PC-9 (cell line): ENCODE data around the gene SBNO1. TPM values are rescaled to one million over a fixed set of nuclear protein-coding genes. Genes with fewer than 3 reads are reported as not detected.

ENCODE experiments used
- BruUV-seq: library from RNA; stranded (reverse); fragments of 400-500 nt; replicated peaks from 2 replicates; lab custom pipeline; 2021; lab: Mats Ljungman, UMichigan
- CTCF ChIA-PET: fragments of 300-600 bp; sonication (Branson Sonifier 250); formaldehyde crosslinking; loops from one replicate; lab custom pipeline; 2022; ENCODE audit warnings: antibody characterized with exemption; lab: Charles Lee
- POLR2A ChIA-PET: fragments of 300-600 bp; sonication (Branson Sonifier 250); formaldehyde crosslinking; loops from one replicate; lab custom pipeline; 2022; ENCODE audit warnings: antibody characterized with exemption; ENCODE audit not compliant: unreplicated experiment; lab: Charles Lee
- DNase-seq, 2 experiments: peaks; one replicate each; pipeline versions ENCODE4 v3.0.0 to v3.0.0-alpha.2; 2015 to 2022; ENCODE audit warnings: mixed read lengths in 1 of 2
- H2AFZ ChIP-seq: fragments of 200-600 bp; sonication (generic); 2 replicates; pipeline ENCODE4 v1.8.1; 2017; ENCODE audit warnings: antibody characterized with exemption
- H3F3A ChIP-seq: fragments of 200-600 bp; sonication (generic); 2 replicates; pipeline ENCODE4 v1.8.1; 2017; ENCODE audit warnings: antibody characterized with exemption, mild to moderate bottlenecking, low read depth; ENCODE audit not compliant: insufficient read depth
- H3K27ac ChIP-seq: fragments of 200-600 bp; sonication (generic); 2 replicates; pipeline ENCODE4 v1.6.1; 2016; ENCODE audit warnings: mixed run types
- H3K27me3 ChIP-seq: fragments of 200-600 bp; sonication (generic); 2 replicates; pipeline ENCODE4 v1.6.1; 2016; ENCODE audit warnings: low read depth, mixed run types; ENCODE audit not compliant: insufficient read depth
- H3K36me3 ChIP-seq: fragments of 200-600 bp; sonication (generic); 2 replicates; pipeline ENCODE4 v1.6.1; 2016; ENCODE audit warnings: low read depth, mixed run types
- H3K4me1 ChIP-seq: fragments of 200-600 bp; sonication (generic); replicated peaks from 2 replicates; pipeline ENCODE4 v1.6.1; 2016; ENCODE audit warnings: mixed run types; ENCODE audit not compliant: insufficient read depth
- H3K4me2 ChIP-seq: fragments of 200-600 bp; sonication (generic); 2 replicates; pipeline ENCODE4 v1.6.1; 2017; ENCODE audit warnings: mixed run types
- H3K4me3 ChIP-seq: fragments of 200-600 bp; sonication (generic); 2 replicates; pipeline ENCODE4 v1.6.1; 2016; ENCODE audit warnings: mixed run types
- H3K79me2 ChIP-seq: fragments of 200-600 bp; sonication (generic); 2 replicates; pipeline ENCODE4 v1.6.1; 2017; ENCODE audit warnings: low read depth, mixed run types
- H3K9me2 ChIP-seq: fragments of 200-600 bp; sonication (generic); 2 replicates; pipeline ENCODE4 v1.8.1; 2017; ENCODE audit warnings: mild to moderate bottlenecking; ENCODE audit not compliant: insufficient read depth
- H3K9me3 ChIP-seq: fragments of 200-600 bp; sonication (generic); 2 replicates; pipeline ENCODE4 v1.8.1; 2016; ENCODE audit warnings: low read depth; ENCODE audit not compliant: insufficient read depth
- H4K20me1 ChIP-seq: fragments of 200-600 bp; sonication (generic); 2 replicates; pipeline ENCODE4 v1.8.1; 2017; ENCODE audit not compliant: insufficient read depth
- EZH2 ChIP-seq: fragments of 200-600 bp; sonication (generic); IDR thresholded peaks from 2 replicates; pipeline ENCODE4 v1.8.0; 2017; ENCODE audit warnings: antibody characterized with exemption, low read depth
- intact Hi-C: fragments of 100-400 bp; cut with micrococcal nuclease; formaldehyde crosslinking; loops from one replicate; pipeline ENCODE4 v1.10.0; 2022; ENCODE audit not compliant: unreplicated experiment
- total RNA-seq: library from RNA; stranded (reverse); gene quantifications from 2 replicates; pipeline ENCODE4 v1.2.3, GENCODE V29; 2021
- TF ChIP-seq, protein P1 (sequence below): fragments of 200-600 bp; sonication (generic); conservative IDR thresholded peaks from 2 replicates; pipeline ENCODE4 v1.6.1; 2017; ENCODE audit warnings: mixed run types, antibody characterized with exemption, mild to moderate bottlenecking, moderate library complexity

SBNO1 gene
- total RNA-seq, 1 experiment from 2014 or later: 43.1 TPM

DNA sequence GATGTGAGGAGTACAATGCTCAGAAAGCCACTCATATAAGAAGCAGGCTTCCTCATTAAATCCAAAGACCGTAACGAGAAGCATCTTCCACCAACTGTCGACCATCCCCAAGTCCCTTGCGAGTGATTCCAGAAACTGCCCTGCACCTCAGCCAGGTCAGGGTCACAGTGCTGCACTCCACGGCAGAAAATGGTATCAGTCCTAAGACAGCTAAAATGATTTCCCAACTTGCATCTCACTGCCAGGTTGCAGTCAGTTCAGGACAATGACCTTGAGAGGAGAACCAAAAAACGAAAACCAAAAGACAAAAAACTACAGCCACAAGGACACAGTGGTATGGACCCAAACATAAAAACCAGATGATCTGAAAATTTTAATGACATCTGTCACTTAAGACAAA is 20.6 kb downstream of the SBNO1 start:
- DNase-seq: no peak
- POLR2A ChIA-PET: no interaction called here
- H4K20me1 ChIP-seq: peaks cover 4% of the 10 kb centered on the region; the same call in 1 of the 2 replicates
- BruUV-seq: no TSS peak
- H3K4me3 ChIP-seq: no peak overlapping the region
- no peaks in the 10 kb centered on the region; the same call in 1 of the 2 replicates for H3K79me2 ChIP-seq
- intact Hi-C loops: no loop called here
- H3K4me1 ChIP-seq: no peaks in the 10 kb centered on the region
- no peaks in the 10 kb centered on the region for H3K27me3 ChIP-seq
- CTCF ChIA-PET: no interaction called here
- no peak overlapping the region for H2AFZ ChIP-seq
- 0 out of 2 replicates have a peak, but pooled peaks cover 6% of the 10 kb centered on the region for H3F3A ChIP-seq
- no peaks in the 10 kb centered on the region for H3K9me3 ChIP-seq
- peaks cover 26% of the 10 kb centered on the region for H3K36me3 ChIP-seq
- H3K9me2 ChIP-seq: no peaks in the 10 kb centered on the region
- H3K4me2 ChIP-seq: no peak overlapping the region
- no peak overlapping the region for H3K27ac ChIP-seq
- no peak for TF ChIP-seq EZH2

DNA sequence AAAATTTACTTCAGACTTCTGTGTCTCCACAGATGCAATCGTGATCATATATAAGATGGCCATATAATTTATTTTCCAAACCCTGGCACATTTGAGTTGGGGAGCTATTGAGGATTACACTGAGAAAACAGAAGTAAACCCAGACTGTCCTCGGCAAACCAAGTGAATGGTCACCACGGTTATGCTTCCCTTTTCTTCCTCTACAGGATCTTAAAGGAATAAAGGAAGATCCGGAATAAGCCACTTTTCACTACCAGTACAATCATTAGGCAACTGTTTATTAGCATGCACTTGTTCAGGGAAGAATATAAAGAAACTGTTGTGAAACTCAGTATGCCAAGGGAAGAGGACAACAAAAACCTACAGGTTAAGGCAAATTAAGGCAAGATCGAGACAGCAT is 27.6 kb downstream of the SBNO1 start:
- no peak overlapping the region for H3K4me3 ChIP-seq
- H4K20me1 ChIP-seq: peaks cover 3% of the 10 kb centered on the region; the same call in 1 of the 2 replicates
- intact Hi-C loops: no loop called here
- H3K4me1 ChIP-seq: no peaks in the 10 kb centered on the region
- CTCF ChIA-PET: no interaction called here
- H3K36me3 ChIP-seq: peaks cover 29% of the 10 kb centered on the region
- POLR2A ChIA-PET: no interaction called here
- peaks cover 7% of the 10 kb centered on the region for H3F3A ChIP-seq
- no peaks in the 10 kb centered on the region for H3K9me2 ChIP-seq
- H3K4me2 ChIP-seq: no peak overlapping the region
- no peak overlapping the region for H3K27ac ChIP-seq
- TF ChIP-seq, protein P1, sequence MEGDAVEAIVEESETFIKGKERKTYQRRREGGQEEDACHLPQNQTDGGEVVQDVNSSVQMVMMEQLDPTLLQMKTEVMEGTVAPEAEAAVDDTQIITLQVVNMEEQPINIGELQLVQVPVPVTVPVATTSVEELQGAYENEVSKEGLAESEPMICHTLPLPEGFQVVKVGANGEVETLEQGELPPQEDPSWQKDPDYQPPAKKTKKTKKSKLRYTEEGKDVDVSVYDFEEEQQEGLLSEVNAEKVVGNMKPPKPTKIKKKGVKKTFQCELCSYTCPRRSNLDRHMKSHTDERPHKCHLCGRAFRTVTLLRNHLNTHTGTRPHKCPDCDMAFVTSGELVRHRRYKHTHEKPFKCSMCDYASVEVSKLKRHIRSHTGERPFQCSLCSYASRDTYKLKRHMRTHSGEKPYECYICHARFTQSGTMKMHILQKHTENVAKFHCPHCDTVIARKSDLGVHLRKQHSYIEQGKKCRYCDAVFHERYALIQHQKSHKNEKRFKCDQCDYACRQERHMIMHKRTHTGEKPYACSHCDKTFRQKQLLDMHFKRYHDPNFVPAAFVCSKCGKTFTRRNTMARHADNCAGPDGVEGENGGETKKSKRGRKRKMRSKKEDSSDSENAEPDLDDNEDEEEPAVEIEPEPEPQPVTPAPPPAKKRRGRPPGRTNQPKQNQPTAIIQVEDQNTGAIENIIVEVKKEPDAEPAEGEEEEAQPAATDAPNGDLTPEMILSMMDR: no peak
- no peak for TF ChIP-seq EZH2
- no peak overlapping the region for H2AFZ ChIP-seq
- H3K9me3 ChIP-seq: no peaks in the 10 kb centered on the region
- no peaks in the 10 kb centered on the region for H3K79me2 ChIP-seq
- no peak for DNase-seq
- no peaks in the 10 kb centered on the region for H3K27me3 ChIP-seq
- no TSS peak for BruUV-seq

DNA sequence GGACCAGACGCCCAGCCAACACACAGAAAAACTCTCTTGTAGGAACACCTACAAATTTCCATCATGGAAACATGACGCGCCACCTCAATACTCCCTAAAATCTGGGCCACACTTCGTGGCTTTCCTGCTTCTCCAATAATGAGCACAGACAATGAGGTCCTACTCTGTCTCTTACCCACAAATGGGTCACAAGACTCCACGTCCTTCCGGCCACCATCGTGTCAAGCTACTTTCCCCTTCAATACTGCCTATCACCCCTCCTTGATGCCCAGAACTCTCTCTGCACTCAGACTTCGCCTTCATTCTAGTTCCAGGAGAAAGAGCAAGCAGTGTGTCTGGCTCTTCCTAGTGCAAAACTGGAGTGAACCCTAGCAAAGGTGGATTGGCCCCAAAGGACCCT is 28.1 kb downstream of the SBNO1 start:
- Histone ChIP-seq H3K9me3 (no peaks in the 10 kb centered on the region), H3K4me1 (no peaks in the 10 kb centered on the region), H3K9me2 (no peaks in the 10 kb centered on the region), H3K27ac (no peak overlapping the region), H3K79me2 (no peaks in the 10 kb centered on the region), H4K20me1 (peaks cover 3% of the 10 kb centered on the region; the same call in 1 of the 2 replicates), H3K4me2 (no peak overlapping the region), H2AFZ (no peak overlapping the region), H3K4me3 (no peak overlapping the region), H3K36me3 (peaks cover 29% of the 10 kb centered on the region), H3K27me3 (no peaks in the 10 kb centered on the region), H3F3A (peaks cover 7% of the 10 kb centered on the region)
- intact Hi-C loops: no loop called here
- ChIA-PET CTCF (no interaction called here), POLR2A (no interaction called here)
- TF ChIP-seq, protein P1: no peak
- no peak for TF ChIP-seq EZH2
- no peak for DNase-seq
- no TSS peak for BruUV-seq

DNA sequence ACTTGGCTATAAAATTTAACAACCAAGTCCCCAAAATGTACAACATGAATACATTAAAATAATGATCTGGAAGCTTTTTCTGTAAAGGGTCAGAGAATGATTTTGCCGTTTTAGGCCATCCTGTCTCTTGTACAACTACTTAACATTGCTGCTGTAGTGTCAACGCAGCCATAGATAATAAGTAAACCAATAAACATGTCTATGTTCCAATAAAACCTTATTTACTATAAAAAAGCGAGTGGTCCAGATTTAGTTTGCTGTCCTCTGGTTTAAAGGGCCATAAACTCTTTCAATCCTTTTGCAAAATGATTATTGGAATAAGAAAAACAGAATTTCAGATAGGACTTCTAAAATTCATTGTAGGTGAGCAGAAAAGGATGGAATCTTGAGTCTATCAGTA is 29.2 kb downstream of the SBNO1 start:
- Histone ChIP-seq H2AFZ (no peak overlapping the region), H3K79me2 (no peaks in the 10 kb centered on the region), H3K4me2 (no peak overlapping the region), H4K20me1 (peaks cover 3% of the 10 kb centered on the region; the same call in 1 of the 2 replicates), H3K27ac (no peak overlapping the region), H3K9me2 (no peaks in the 10 kb centered on the region), H3K27me3 (no peaks in the 10 kb centered on the region), H3K36me3 (peaks cover 23% of the 10 kb centered on the region), H3K4me3 (no peak overlapping the region), H3K9me3 (no peaks in the 10 kb centered on the region), H3K4me1 (no peaks in the 10 kb centered on the region), H3F3A (peaks cover 7% of the 10 kb centered on the region)
- TF ChIP-seq, protein P1: no peak
- TF ChIP-seq EZH2: no peak
- ChIA-PET POLR2A (no interaction called here), CTCF (no interaction called here)
- intact Hi-C loops: no loop called here
- BruUV-seq: no TSS peak
- DNase-seq: no peak
